GM18526 (cell line): ENCODE measurements around the gene DERL3.

Experiments
- POLR2A ChIP-seq: IDR thresholded peaks from 3 replicates; pipeline ENCODE4 v1.6.1; 2011; ENCODE audit not compliant: insufficient read length; ENCODE audit errors: extremely low read depth

Gene DERL3

DNA sequence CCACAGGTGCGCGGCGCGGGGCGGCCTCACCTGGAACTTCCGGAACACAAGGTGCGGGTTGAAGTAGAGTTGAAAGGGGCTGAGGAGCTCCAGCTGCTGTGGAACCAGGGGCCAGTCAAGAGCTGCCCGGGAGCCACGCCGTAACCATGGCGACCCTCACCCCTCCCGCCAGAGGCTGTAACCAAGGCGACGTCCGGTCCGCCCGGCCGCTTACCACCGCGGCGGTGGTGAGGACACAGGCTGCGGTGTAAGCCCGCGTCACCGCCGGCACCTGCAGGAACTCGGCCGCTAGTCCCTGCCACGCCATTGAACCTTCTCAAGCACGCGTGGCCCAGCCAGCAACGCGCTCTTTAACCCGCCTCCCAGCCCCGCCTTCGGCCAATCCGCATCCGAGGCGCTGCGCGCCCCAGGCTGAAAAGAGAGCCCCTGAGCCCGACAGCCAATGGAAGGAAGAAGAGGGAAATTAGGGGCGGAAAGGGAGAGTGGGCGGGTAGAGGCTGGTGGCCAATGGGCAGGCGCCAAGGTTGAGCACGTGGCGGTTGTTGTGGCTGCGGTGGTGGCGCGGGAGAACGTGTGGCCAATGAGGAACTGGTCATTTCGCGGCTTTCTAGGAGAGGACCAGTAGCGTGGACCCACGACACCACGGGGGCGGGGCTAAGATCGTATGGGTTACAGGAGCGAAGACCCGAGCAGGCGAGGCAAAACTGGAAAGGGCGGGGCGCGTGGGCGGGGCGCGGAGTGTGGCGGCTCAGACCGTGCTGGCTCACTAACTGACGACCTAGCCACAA lies at the start of gene DERL3:
Gene DERL3 (minus strand): TSS at position 326 of the 788 bp plus-strand sequence. CDS start 19 bp downstream, at position 307.
- TF ChIP-seq POLR2A, result no peak

GRCh38 chr22:23884140-23884539 lies 45.3 kb upstream of the DERL3 start:
- no peak for TF ChIP-seq POLR2A

DNA sequence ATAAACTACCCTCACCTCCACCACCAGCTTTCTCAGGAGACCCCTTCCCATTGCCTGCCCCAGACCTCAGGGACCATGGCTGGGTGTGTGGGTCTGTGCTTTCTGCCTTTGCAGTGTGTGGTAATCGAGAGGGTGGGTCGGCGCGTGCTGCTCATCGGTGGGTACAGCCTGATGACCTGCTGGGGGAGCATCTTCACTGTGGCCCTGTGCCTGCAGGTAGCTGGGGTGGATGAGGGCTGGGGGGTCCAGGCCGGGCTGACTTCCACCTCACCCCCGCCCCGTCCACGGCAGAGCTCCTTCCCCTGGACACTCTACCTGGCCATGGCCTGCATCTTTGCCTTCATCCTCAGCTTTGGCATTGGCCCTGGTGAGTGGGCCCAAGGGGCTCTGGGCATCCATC lies 44.9 kb upstream of the DERL3 start:
- no peak for TF ChIP-seq POLR2A

DNA sequence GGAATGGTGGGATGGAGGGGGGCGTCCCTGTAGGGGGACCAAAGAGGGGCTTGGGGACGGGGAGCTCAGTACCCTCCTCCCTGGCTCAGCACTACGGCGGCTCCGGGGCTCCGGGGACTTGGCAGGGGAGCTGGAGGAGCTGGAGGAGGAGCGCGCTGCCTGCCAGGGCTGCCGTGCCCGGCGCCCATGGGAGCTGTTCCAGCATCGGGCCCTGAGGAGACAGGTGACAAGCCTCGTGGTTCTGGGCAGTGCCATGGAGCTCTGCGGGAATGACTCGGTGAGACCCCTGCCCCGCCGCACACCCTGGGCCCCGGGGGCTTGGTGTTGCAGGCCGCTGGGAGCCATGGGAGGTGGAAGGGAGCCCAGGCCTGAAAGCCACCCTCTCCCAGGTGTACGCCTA lies 43.6 kb upstream of the DERL3 start:
- TF ChIP-seq POLR2A, result no peak

DNA sequence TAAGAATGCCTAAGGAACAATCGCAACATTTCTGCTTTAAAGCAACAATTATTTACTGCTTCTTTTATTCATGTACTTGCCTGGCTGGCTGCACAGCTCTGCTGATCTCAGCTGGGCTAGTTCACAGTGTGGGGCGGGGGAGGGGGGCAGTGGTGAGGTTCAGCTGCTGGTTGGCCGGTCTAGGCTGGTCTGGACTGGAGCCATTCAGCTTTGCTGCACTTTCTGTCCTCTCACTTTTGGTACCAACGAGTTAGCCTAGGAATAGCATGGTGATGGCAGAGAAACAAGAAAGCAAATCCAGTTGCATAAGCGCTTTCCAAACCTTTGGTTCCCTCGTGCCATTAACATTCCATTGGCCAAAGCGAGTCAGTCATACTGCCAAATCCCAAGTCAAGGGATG lies 39.4 kb upstream of the DERL3 start:
- TF ChIP-seq POLR2A, result no peak

DNA sequence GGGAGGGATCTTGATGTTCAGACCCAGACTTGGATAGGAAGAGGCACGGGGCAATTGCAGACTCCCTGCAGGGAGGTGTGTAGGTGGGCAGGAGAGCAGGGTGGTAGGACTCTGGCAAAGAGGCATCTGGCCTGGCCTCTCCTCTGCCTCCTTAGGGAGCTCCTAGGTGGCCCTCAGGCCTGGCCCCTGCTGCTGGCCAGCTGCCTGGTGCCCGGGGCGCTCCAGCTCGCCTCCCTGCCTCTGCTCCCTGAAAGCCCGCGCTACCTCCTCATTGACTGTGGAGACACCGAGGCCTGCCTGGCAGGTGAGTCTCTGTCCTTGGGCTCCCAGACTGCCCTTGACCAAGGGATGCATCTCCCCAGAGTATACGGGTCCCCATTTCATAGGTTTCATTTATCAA lies 38.8 kb upstream of the DERL3 start:
- no peak for TF ChIP-seq POLR2A

- no peak for TF ChIP-seq POLR2A
Measured at GRCh38 chr22:23875801-23876200, 37.0 kb upstream of the DERL3 start.

- TF ChIP-seq POLR2A, result no peak
Measured at GRCh38 chr22:23874871-23875270, 36.1 kb upstream of the DERL3 start.

DNA sequence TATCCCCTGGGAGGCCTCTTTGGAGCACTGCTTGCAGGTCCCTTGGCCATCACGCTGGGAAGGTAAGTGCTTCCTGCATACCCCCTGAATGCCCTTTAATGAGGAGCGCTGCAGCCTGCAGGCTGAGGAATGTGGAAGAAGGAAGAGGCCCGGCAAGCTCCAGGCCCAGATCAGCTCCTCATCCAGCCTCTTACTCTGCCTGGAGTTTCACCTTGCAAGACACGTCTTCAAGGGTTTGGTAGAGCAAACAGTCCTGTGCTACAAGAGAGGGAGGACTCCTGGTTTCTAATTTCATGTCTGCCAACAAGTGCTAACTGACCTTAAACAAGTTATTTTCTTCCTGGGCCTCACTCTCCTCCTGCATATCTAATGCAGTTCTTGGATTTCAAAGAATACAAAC lies 29.8 kb upstream of the DERL3 start:
- TF ChIP-seq POLR2A, result no peak

DNA sequence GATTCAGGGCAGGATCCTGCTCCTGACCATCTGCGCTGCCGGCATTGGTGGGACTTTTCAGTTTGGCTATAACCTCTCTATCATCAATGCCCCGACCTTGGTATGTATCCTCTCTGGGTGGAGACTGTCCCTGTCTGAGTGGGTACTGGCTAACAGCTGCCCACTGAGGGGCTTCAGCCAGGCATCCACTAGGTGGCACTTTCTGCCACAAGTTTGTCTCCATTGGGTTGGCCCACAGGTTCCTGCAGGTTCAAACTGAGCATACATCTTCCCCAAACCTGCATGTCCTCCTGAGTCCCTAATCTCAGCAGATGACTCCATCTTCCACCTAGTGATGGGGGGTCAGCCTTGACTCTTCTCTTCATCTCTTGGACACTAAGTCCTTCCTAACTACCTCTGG lies 23.3 kb upstream of the DERL3 start:
- TF ChIP-seq POLR2A, result no peak

DNA sequence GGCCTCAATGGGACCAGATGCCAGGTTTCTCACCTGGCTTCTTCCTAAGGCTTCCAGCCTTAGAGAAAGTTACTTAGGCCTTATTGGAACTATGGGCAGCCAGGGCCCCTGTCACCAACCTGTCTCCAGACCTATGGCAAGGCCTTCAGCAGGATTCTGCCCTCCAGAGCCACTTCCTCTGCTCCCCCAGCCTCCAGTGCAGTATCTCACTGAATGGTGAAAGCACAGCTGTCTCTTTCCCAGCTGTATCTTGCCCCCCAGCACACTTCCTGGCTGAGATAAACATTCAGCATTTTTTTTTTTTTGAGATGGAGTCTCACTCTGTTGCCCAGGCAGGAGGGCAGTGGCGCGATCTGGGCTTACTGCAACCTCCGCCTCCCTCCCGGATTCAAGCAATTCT lies 20.4 kb upstream of the DERL3 start:
- TF ChIP-seq POLR2A, result no peak

DNA sequence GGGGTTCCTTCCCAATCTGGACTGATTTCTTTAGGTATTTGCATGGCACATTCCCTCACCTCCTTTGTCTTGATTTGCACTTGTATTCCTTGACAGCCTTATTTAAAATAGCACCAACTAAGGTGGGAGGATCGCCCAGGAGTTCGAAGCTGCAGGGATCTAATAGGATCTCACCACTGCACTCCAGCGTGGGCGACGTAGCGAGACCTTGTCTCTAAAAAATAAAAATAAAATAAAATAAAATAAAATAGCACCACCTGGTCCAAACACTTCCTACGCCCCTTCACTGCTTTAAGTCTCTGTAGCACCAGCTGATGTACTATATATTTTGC lies 19.6 kb upstream of the DERL3 start:
- TF ChIP-seq POLR2A, result no peak

- peak; percentile 94 for TF ChIP-seq POLR2A
Measured at GRCh38 chr22:23857606-23858483, 19.0 kb upstream of the DERL3 start, which contains the start of gene SLC2A11. Gene SLC2A11, plus strand, starts transcription at chr22:23857875. Its CDS starts 125 bp downstream, at chr22:23858000.

DNA sequence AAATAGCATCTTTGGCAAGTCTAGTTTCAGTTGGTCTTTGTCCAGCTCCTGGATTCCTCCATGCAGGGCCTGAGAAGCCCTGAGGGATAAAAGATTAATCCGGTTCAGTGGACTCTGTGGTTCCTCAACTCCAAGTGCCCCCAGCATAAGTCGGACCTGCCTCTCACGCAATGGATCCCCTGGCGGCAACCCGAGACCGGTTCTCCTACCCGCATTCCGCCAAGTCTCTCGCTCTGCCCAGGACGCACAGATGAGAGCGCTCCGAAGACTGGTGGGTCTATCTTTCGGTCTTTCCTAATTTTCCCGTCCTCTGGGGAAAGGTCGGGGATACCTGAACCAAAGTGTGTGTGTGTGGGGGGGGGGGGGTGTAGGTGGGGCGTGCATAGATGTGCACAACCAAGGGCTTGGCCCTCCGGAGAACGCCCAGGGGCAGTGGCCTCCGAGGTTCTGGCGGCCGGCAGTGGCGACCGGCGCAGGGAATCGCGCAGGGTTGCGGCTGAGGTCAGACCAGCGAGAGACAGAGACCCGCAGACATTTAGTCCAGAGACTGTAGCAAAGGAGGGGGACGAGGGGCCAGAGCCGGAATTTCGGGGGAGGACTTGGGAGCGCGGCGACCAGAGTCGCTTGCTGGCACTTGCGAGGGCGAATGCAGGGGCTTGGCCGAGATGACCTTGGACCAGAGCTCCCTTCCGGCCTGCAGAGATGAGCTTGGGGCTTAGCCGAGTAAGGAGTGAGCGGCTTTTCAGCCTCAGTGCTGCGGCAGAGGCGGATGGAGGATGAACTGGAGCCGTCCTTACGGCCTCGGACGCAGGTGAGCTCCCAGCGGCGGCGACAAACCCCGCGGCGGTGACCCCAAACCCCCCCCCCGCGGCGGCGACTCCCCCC lies 18.2 kb upstream of the DERL3 start:
- no peak for TF ChIP-seq POLR2A

DNA sequence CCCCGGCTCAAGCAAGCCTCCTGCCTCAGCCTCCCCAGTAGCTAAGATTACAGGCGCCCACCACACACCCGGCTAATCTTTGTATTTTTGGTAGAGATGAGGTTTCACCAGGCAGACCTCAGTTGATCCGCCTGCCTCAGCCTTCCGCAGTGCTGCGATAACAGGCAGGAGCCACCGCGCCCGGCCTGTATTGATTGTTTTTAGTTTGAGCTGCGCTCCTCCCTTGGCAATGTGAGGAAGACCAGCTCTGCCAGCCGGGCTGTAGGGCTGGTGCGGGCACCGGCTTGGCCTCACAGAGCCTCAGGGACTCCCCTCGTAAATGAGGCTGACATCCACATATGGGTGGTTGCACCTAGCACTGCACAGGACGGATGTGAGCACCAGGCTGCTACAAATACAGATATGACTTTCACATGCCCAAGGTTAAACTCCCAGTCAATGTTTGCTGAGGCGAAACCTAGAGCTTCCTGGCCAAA lies 11.4 kb upstream of the DERL3 start:
- TF ChIP-seq POLR2A, result no peak
